Measurements from ENCODE around the gene LRRC46. TPM values are rescaled to one million over a fixed set of nuclear protein-coding genes. Genes with fewer than 3 reads are reported as not detected.

LRRC46 gene
- total and polyA plus RNA-seq, 9 of the 15 experiments (the other 6 are each of a cell fraction or from before 2014, with no cell fraction given): 0.39 to 1.4 (median 0.53) TPM; not detected in 1

GRCh38 chr17:47802341-47803022 is 29.0 kb upstream of the LRRC46 start (continued):
- no peak for TF ChIP-seq CLOCK (CRISPR knock-in tag; IDR thresholded peaks at IDR 0.05; ENCODE audit: borderline replicate concordance)
- no peak for TF ChIP-seq RBBP5 (IDR thresholded peaks at IDR 0.05; ENCODE audit: borderline replicate concordance, insufficient read depth, low read length, poor library complexity, severe bottlenecking)
- peak; percentile 17 for TF ChIP-seq MEIS2 (IDR thresholded peaks at IDR 0.05; ENCODE audit: partially characterized antibody)
- no peak for TF ChIP-seq JUN (IDR thresholded peaks at IDR 0.05; ENCODE audit: borderline replicate concordance, low read depth, low read length)
- TF ChIP-seq JUN (CRISPR knock-in tag; IDR thresholded peaks at IDR 0.05; ENCODE audit: borderline replicate concordance): 0 out of 2 replicates have a peak, but pooled peaks have one; percentile 26
- peak; percentile 43; the same call in 1 of the 2 replicates for TF ChIP-seq USF1 (CRISPR knock-in tag; IDR thresholded peaks at IDR 0.05)
- peak; percentile 49; the same call in 1 of the 2 replicates for TF ChIP-seq SMC3 (conservative IDR thresholded peaks at IDR 0.05; ENCODE audit: insufficient read depth, low read depth, low read length)
- TF ChIP-seq RAD21 (CRISPR knock-in tag; conservative IDR thresholded peaks at IDR 0.05 in 1 of 2, IDR thresholded peaks at IDR 0.05 in 1 of 2): peak; percentile 40 to 64
- peak; percentile 61 for TF ChIP-seq PKNOX1 (IDR thresholded peaks at IDR 0.05)
- no peak for TF ChIP-seq RBM15 (IDR thresholded peaks at IDR 0.05; ENCODE audit: insufficient read depth, low read length)
